ENCODE results near the gene IFIT1.

DNA sequence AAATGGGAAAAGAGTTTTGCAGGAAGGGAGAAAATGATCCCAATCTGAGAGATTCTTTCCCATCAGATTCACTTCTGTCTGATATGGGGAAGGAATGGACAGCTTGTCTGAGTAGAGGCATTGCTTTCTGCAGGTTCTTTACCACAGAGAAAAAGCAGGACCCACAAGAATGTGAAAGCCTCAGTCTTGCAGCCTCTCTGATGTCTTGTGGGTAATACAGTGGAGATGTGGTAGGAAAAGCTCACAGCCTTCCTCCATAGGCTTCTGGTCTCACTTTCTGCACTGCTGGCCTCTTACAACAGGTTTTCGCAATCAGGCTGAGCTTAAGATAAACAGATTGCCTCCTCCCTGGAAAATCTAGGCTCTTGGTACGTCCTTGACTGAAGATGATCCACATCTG, 551 bp downstream of the IFIT1 start:
- no peak for TF ChIP-seq EZH2 (IDR thresholded peaks at IDR 0.05)
- TF ChIP-seq, protein P1, sequence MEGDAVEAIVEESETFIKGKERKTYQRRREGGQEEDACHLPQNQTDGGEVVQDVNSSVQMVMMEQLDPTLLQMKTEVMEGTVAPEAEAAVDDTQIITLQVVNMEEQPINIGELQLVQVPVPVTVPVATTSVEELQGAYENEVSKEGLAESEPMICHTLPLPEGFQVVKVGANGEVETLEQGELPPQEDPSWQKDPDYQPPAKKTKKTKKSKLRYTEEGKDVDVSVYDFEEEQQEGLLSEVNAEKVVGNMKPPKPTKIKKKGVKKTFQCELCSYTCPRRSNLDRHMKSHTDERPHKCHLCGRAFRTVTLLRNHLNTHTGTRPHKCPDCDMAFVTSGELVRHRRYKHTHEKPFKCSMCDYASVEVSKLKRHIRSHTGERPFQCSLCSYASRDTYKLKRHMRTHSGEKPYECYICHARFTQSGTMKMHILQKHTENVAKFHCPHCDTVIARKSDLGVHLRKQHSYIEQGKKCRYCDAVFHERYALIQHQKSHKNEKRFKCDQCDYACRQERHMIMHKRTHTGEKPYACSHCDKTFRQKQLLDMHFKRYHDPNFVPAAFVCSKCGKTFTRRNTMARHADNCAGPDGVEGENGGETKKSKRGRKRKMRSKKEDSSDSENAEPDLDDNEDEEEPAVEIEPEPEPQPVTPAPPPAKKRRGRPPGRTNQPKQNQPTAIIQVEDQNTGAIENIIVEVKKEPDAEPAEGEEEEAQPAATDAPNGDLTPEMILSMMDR (IDR thresholded peaks at IDR 0.05), result no peak

Data from neural progenitor cell (in vitro differentiated cells).